GM18868 (cell line): ENCODE data around the gene ROBO1.
"Not testable (repeated sequence)": the region's sequence is repeated elsewhere in the genome, so short reads cannot be mapped to it uniquely, and the experiment has no call there.

Experiments used
- ATAC-seq: cut with Tn5 transposase; IDR thresholded peaks from one replicate; pipeline ENCODE4 v1.9.1; 2021; ENCODE audit warnings: mild to moderate bottlenecking, moderate library complexity; ENCODE audit not compliant: unreplicated experiment

The ROBO1 gene

GRCh38 chr3:79558943-79559342, 208.9 kb downstream of the ROBO1 start:
- ATAC-seq = no peak

- ATAC-seq = no peak
Measured at GRCh38 chr3:79555655-79556054, 212.1 kb downstream of the ROBO1 start.

- ATAC-seq = no peak
Measured at GRCh38 chr3:79551997-79552396, 215.8 kb downstream of the ROBO1 start.

- no peak for ATAC-seq
Measured at GRCh38 chr3:79551321-79551892, 216.4 kb downstream of the ROBO1 start.

GRCh38 chr3:79543218-79543982, 224.4 kb downstream of the ROBO1 start:
- ATAC-seq = peak; percentile 73

GRCh38 chr3:79534727-79535126, 233.1 kb downstream of the ROBO1 start:
- no peak for ATAC-seq

- no peak for ATAC-seq
Measured at GRCh38 chr3:79531566-79532295, 236.1 kb downstream of the ROBO1 start.

GRCh38 chr3:79521221-79521848, 246.5 kb downstream of the ROBO1 start:
- ATAC-seq = peak; percentile 78

- peak; percentile 35 for ATAC-seq
Measured at GRCh38 chr3:79517766-79518413, 249.9 kb downstream of the ROBO1 start.

- no peak for ATAC-seq
Measured at GRCh38 chr3:79516795-79517194, 251.0 kb downstream of the ROBO1 start.

- ATAC-seq = no peak
Measured at GRCh38 chr3:79515072-79515471, 252.7 kb downstream of the ROBO1 start.

GRCh38 chr3:79514069-79514468, 253.7 kb downstream of the ROBO1 start:
- ATAC-seq = no peak

- no peak for ATAC-seq
Measured at GRCh38 chr3:79506751-79507150, 261.0 kb downstream of the ROBO1 start.

GRCh38 chr3:79502216-79502681, 265.5 kb downstream of the ROBO1 start:
- ATAC-seq = not testable (repeated sequence)

- peak; percentile 80 for ATAC-seq
Measured at GRCh38 chr3:79497447-79498111, 270.2 kb downstream of the ROBO1 start.

- ATAC-seq = no peak
Measured at GRCh38 chr3:79491029-79491641, 276.7 kb downstream of the ROBO1 start.

- ATAC-seq = no peak
Measured at GRCh38 chr3:79490165-79491028, 277.4 kb downstream of the ROBO1 start.

- ATAC-seq = no peak
Measured at GRCh38 chr3:79488407-79488806, 279.4 kb downstream of the ROBO1 start.

GRCh38 chr3:79480746-79481145, 287.1 kb downstream of the ROBO1 start:
- ATAC-seq = no peak
